ENCODE results near the gene CACNG6. TPM values are rescaled to one million over a fixed set of nuclear protein-coding genes. Genes with fewer than 3 reads are reported as not detected.

CACNG6 gene
- total and polyA plus RNA-seq, 2 of the 13 experiments (the other 11 are each of a cell fraction or from before 2014, with no cell fraction given): not detected

- Histone ChIP-seq H3K79me2 (ENCODE audit: insufficient read depth, low read length) (no peaks in the 10 kb centered on the region), H2AFZ (ENCODE audit: low read length) (no peak overlapping the region), H4K20me1 (ENCODE audit: insufficient read depth, low read length) (no peaks in the 10 kb centered on the region), H3K27me3 (ENCODE audit: control insufficient read depth in 1 of 2, insufficient read depth in 2 of 2, low read length in 2 of 2) (peaks cover 0 to 27% of the 10 kb centered on the region in 2 experiments; a peak in 4 of 5 replicates), H3K4me1 (ENCODE audit: insufficient read depth, low read length) (no peaks in the 10 kb centered on the region), H3K9me3 (ENCODE audit: low read length) (no peaks in the 10 kb centered on the region), H3K9ac (ENCODE audit: insufficient read depth, low read depth, low read length) (no peak overlapping the region), H3K27ac (ENCODE audit: extremely low read length, insufficient read depth, low read length) (no peak overlapping the region), H3K4me2 (ENCODE audit: low read depth, low read length) (no peak overlapping the region), H3K36me3 (replicated peaks in 1 of 2; ENCODE audit: control insufficient read depth in 1 of 2, insufficient read depth in 2 of 2, low read length in 2 of 2) (no peaks in the 10 kb centered on the region), H3K4me3 (replicated peaks in 1 of 3; ENCODE audit: insufficient read depth in 1 of 3, low read depth in 2 of 3, low read length in 3 of 3) (no peak overlapping the region)
- CTCF ChIA-PET (ENCODE audit: low intra/inter-chr PET ratio, low total read pairs): no interaction called here
- DNase-seq (ENCODE audit: low spot score) (no peak), ATAC-seq (no peak), FAIRE-seq (no peak)
- intact Hi-C loops (cut with micrococcal nuclease; ENCODE audit: unreplicated experiment) (no loop called here), in situ Hi-C loops (cut with HindIII; ENCODE audit: extremely low pct_ligation_motif_present, low pct_unique_long_range_greater_than_20kb) (no loop called here)
- POLR2A ChIA-PET: no interaction called here
- no peak for TF ChIP-seq NCOA5 (CRISPR knock-in tag; IDR thresholded peaks at IDR 0.05)
- no peak for TF ChIP-seq HDAC6 (IDR thresholded peaks at IDR 0.05; ENCODE audit: low read depth, low read length)
- TF ChIP-seq ZNF350 (CRISPR knock-in tag; IDR thresholded peaks at IDR 0.05; ENCODE audit: borderline replicate concordance, low read depth): no peak
- TF ChIP-seq SNAPC4 (CRISPR knock-in tag; IDR thresholded peaks at IDR 0.05): no peak
- no peak for TF ChIP-seq NRL (CRISPR knock-in tag; IDR thresholded peaks at IDR 0.05; ENCODE audit: borderline replicate concordance)
- no peak for TF ChIP-seq PHF5A (CRISPR knock-in tag; IDR thresholded peaks at IDR 0.05; ENCODE audit: low read depth, unreplicated experiment)
- TF ChIP-seq POLR2AphosphoS2 (IDR thresholded peaks at IDR 0.05; ENCODE audit: low read depth, low read length): no peak
- TF ChIP-seq NPAS2 (CRISPR knock-in tag; IDR thresholded peaks at IDR 0.05; ENCODE audit: borderline replicate concordance): no peak
- no peak for TF ChIP-seq ZNF850 (CRISPR knock-in tag; conservative IDR thresholded peaks at IDR 0.05)
- TF ChIP-seq NR3C1 (CRISPR knock-in tag; IDR thresholded peaks at IDR 0.05): no peak
- TF ChIP-seq ATF3 (CRISPR knock-in tag; IDR thresholded peaks at IDR 0.05): no peak
- no peak for TF ChIP-seq TBL1XR1 (IDR thresholded peaks at IDR 0.05; ENCODE audit: borderline replicate concordance, low read length, partially characterized antibody)
- TF ChIP-seq ZBTB7A (CRISPR knock-in tag; IDR thresholded peaks at IDR 0.05): no peak
- no peak for TF ChIP-seq PCBP2 (optimal IDR thresholded peaks at IDR 0.05; ENCODE audit: low read depth, low read length, poor library complexity, severe bottlenecking)
- no peak for TF ChIP-seq CHD4 (IDR thresholded peaks at IDR 0.05; ENCODE audit: borderline replicate concordance, low read length)
- TF ChIP-seq IKZF5 (CRISPR knock-in tag; IDR thresholded peaks at IDR 0.05): no peak
- no peak for TF ChIP-seq FOXA1 (IDR thresholded peaks at IDR 0.05)
- TF ChIP-seq FOXA1 (CRISPR knock-in tag; IDR thresholded peaks at IDR 0.05): no peak
- TF ChIP-seq ZNF577 (CRISPR knock-in tag; IDR thresholded peaks at IDR 0.05; ENCODE audit: borderline replicate concordance, low read depth): no peak
- 14% methylated on average over 7 of the region's 7 CpGs for WGBS (ENCODE audit: low lambda C conversion rate)
- no TSS peak for BruUV-seq (replicated peaks)
Measured at GRCh38 chr19:53998223-53998622, 6.8 kb downstream of the CACNG6 start.

Data from HepG2 (cell line).